DMS53 treated with DMSO at 0.1 percent for 48 hours (cell line): ENCODE data around the gene CD38.
"Not testable (repeated sequence)": the region's sequence is repeated elsewhere in the genome, so short reads cannot be mapped to it uniquely, and the experiment has no call there.

Experiments
- DNase-seq: peaks from one replicate; lab custom pipeline; 2025; ENCODE audit not compliant: unreplicated experiment; lab: John Stamatoyannopoulos, UW

Gene CD38

GRCh38 chr4:15794905-15795304, 16.8 kb downstream of the CD38 start:
- DNase-seq: no peak

GRCh38 chr4:15797320-15797719, 19.2 kb downstream of the CD38 start:
- no peak for DNase-seq

- no peak for DNase-seq
These were observed 21.0 kb downstream of the CD38 start for GRCh38 chr4:15799141-15799540.

GRCh38 chr4:15799701-15800100, 21.6 kb downstream of the CD38 start:
- no peak for DNase-seq

GRCh38 chr4:15802497-15802896, 24.4 kb downstream of the CD38 start:
- not testable (repeated sequence) for DNase-seq

GRCh38 chr4:15805583-15806517, 27.7 kb downstream of the CD38 start:
- peak; percentile 75 for DNase-seq

- DNase-seq: no peak
These were observed 30.9 kb downstream of the CD38 start for GRCh38 chr4:15809058-15809457.

- no peak for DNase-seq
These were observed 31.3 kb downstream of the CD38 start for GRCh38 chr4:15809466-15809865.

GRCh38 chr4:15811703-15812337, 33.7 kb downstream of the CD38 start:
- no peak for DNase-seq

- DNase-seq: no peak
These were observed 54.7 kb downstream of the CD38 start for GRCh38 chr4:15832523-15833451.

- DNase-seq: no peak
These were observed 55.7 kb downstream of the CD38 start for GRCh38 chr4:15833801-15834200.

GRCh38 chr4:15836362-15836761, 58.2 kb downstream of the CD38 start:
- no peak for DNase-seq

GRCh38 chr4:15837591-15837990, 59.5 kb downstream of the CD38 start:
- no peak for DNase-seq

- not testable (repeated sequence) for DNase-seq
These were observed 63.1 kb downstream of the CD38 start for GRCh38 chr4:15841194-15841730.

GRCh38 chr4:15847746-15848145, 69.6 kb downstream of the CD38 start:
- no peak for DNase-seq

- DNase-seq: no peak
These were observed 70.2 kb downstream of the CD38 start for GRCh38 chr4:15848191-15848842.

- no peak for DNase-seq
These were observed 73.8 kb downstream of the CD38 start for GRCh38 chr4:15851969-15852368.

GRCh38 chr4:15852524-15852923, 74.4 kb downstream of the CD38 start:
- no peak for DNase-seq

- DNase-seq: no peak
These were observed 75.2 kb downstream of the CD38 start for GRCh38 chr4:15853345-15853744.

- DNase-seq: no peak
These were observed 77.8 kb downstream of the CD38 start for GRCh38 chr4:15855804-15856475.
